ENCODE data around the gene RAI1.

Gene RAI1

DNA sequence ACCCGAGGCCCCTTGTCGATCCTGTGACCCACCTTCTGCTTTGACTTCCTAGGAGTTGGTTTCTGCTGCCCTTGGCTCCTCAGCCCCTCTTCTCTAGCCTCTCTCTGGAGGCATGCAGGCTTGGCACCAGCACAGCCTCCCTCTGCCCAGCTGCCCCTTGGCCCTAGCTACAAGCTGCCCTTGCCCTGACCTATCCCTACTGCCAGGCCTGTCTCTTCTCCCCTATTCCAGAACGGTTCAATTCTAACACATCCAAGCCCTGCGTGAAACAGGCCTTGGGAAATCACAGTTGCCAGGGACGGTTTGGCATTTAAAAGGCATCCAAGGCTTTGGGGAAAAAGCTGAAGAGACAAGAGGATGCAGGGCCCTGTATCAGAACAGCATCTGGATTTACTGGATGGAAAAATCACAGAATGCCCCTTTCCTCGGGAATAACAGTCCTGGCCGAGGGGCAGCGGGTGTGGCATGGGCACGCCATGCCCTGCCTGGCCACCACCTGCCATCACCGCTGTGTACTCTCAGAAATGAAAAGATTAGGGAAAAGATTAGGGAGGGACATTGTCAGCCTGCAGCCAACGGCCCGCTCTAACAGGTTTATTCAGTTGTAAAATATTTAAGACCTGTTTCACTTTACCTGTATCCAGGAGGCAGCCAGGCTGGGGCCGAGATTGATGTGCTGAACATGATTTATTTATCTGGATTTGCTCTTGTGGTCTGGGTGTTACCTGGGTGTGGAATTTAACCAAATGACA lies 15.8 kb downstream of the RAI1 start:
- Histone ChIP-seq H3K27me3 (replicated peaks; ENCODE audit: control insufficient read depth, insufficient read depth, low read length) (no peaks in the 10 kb centered on the region), H3K4me3 (ENCODE audit: low read length) (no peak overlapping the region), H3K36me3 (ENCODE audit: control insufficient read depth, insufficient read depth, low read length, severe bottlenecking) (no peaks in the 10 kb centered on the region), H3K9me3 (ENCODE audit: control insufficient read depth, low read length) (no peaks in the 10 kb centered on the region), H3K9ac (ENCODE audit: low read length) (peak overlapping the region; percentile 22), H3K4me1 (ENCODE audit: control insufficient read depth, insufficient read depth, low read length) (peaks cover 72% of the 10 kb centered on the region)
- no peak for DNase-seq (ENCODE audit: low read depth)

DNA sequence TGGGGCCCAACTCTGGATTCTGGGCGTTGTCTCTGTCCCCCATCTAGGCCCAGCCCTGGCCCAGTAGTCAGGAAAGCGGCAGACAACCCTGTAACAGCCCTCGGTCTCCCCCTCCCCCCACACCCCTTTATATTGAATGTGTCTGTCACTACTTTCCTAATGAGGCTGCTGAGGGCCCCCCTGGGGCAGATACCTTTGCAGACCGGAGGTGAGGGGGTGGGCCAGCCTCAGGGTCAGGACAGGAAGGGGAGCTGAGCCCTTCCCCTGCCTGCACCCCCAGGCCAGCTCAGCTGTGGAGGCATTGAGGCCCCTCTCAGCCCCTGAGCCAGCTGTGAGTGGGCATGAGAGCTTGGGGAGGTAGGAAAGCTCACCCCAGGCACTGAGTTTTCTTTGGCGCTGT lies 17.1 kb downstream of the RAI1 start:
- Histone ChIP-seq H3K4me1 (ENCODE audit: control insufficient read depth, insufficient read depth, low read length) (peaks cover 64% of the 10 kb centered on the region), H3K4me3 (ENCODE audit: low read length) (no peak overlapping the region), H3K27me3 (replicated peaks; ENCODE audit: control insufficient read depth, insufficient read depth, low read length) (no peaks in the 10 kb centered on the region), H3K9ac (ENCODE audit: low read length) (no peak overlapping the region), H3K9me3 (ENCODE audit: control insufficient read depth, low read length) (no peaks in the 10 kb centered on the region), H3K36me3 (ENCODE audit: control insufficient read depth, insufficient read depth, low read length, severe bottlenecking) (no peaks in the 10 kb centered on the region)
- no peak for DNase-seq (ENCODE audit: low read depth)

DNA sequence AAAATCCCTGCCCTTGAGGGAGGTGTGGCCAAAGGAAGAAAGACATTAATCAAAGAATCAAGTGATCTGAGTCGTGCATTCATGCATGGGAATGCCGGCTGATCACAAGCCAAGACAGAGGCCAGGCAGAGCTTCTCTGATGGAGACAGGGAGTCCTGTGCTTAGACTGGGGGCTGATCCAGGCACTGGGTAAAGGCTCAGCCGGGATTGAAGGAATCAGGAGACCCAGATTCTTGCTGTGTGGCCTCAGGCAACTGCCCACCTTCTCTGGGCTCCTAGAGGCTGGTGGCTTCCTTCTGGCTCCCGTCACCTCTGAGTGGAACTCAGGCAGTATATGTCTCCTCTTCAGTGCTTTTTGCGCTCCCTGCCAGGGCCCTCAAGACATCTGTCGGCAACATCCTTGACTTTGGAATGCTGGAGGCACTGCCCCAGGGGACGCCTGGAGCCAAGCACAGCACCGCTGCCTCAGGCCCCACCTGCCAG lies 17.7 kb downstream of the RAI1 start:
- Histone ChIP-seq H3K9ac (ENCODE audit: low read length) (no peak overlapping the region), H3K9me3 (ENCODE audit: control insufficient read depth, low read length) (no peaks in the 10 kb centered on the region), H3K27me3 (replicated peaks; ENCODE audit: control insufficient read depth, insufficient read depth, low read length) (no peaks in the 10 kb centered on the region), H3K36me3 (ENCODE audit: control insufficient read depth, insufficient read depth, low read length, severe bottlenecking) (no peaks in the 10 kb centered on the region), H3K4me1 (ENCODE audit: control insufficient read depth, insufficient read depth, low read length) (peaks cover 59% of the 10 kb centered on the region), H3K4me3 (ENCODE audit: low read length) (no peak overlapping the region)
- DNase-seq (ENCODE audit: low read depth), result peak; percentile 62

DNA sequence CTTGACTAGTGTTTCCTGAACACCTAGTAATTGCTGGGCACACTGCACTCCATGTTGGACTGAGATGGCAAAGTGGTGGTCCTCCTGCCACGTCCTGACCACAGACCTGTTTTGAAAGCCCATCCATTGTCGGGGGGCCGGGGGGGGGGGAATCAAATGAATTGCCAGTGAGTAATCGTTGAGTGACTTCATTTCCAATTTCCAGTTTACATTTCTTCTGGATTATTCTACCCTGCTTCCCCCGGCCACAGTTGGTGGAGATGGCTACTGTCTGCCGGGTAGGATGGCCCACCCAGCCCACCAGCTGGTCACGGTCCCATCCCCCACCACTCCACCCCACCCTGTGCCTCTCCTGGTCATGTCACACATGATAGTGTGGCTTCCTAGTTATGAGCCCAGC lies 18.2 kb downstream of the RAI1 start:
- no peaks in the 10 kb centered on the region for H3K27me3 ChIP-seq (replicated peaks; ENCODE audit: control insufficient read depth, insufficient read depth, low read length)
- H3K36me3 ChIP-seq (ENCODE audit: control insufficient read depth, insufficient read depth, low read length, severe bottlenecking), result no peaks in the 10 kb centered on the region
- peak overlapping the region; percentile 63 for H3K9ac ChIP-seq (ENCODE audit: low read length)
- no peak for DNase-seq (ENCODE audit: low read depth)
- H3K4me3 ChIP-seq (ENCODE audit: low read length), result no peak overlapping the region
- H3K4me1 ChIP-seq (ENCODE audit: control insufficient read depth, insufficient read depth, low read length), result peaks cover 55% of the 10 kb centered on the region
- no peaks in the 10 kb centered on the region for H3K9me3 ChIP-seq (ENCODE audit: control insufficient read depth, low read length)

DNA sequence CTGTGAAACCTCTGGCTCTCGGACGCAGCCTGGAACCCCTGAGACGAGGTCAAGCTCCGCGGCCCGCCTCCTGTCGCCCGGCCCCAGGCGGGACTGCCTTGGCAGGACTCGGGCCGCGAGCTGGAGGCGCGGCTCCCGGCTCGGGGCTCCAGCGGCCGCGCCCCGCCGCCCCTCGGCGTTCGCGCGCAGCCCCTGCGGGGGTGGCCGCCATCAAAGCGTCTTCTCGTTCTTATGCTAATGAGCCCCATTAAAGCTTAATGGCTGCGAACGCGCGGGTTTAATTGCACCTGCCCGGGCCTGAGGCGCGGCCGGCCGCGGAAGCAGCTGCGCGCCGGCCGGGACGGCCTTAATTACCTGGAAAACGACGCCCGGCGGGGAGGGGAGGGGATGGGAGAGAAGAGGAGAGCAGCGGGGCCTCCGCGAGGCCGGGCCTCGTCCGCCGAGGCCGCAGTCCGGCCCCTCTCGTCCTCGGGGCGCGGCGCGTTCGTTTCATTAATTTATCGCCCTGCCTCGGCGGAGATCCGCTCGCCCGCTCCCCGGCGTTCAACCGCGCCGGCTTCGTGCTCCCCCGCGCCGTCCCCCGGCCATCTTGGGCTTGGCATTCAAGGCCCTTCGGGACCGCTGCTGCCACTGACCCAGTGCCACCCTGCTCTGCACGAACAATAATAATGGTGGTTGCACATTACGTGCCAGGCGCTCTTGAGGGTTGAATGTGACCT lies 19.2 kb downstream of the RAI1 start:
- H3K27me3 ChIP-seq (replicated peaks; ENCODE audit: control insufficient read depth, insufficient read depth, low read length), result no peaks in the 10 kb centered on the region
- H3K4me1 ChIP-seq (ENCODE audit: control insufficient read depth, insufficient read depth, low read length), result peaks cover 49% of the 10 kb centered on the region
- H3K4me3 ChIP-seq (ENCODE audit: low read length), result peak overlapping the region; percentile 62
- peak; percentile 46 for DNase-seq (ENCODE audit: low read depth)
- H3K9ac ChIP-seq (ENCODE audit: low read length), result peak overlapping the region; percentile 63
- no peaks in the 10 kb centered on the region for H3K36me3 ChIP-seq (ENCODE audit: control insufficient read depth, insufficient read depth, low read length, severe bottlenecking)
- H3K9me3 ChIP-seq (ENCODE audit: control insufficient read depth, low read length), result no peaks in the 10 kb centered on the region

DNA sequence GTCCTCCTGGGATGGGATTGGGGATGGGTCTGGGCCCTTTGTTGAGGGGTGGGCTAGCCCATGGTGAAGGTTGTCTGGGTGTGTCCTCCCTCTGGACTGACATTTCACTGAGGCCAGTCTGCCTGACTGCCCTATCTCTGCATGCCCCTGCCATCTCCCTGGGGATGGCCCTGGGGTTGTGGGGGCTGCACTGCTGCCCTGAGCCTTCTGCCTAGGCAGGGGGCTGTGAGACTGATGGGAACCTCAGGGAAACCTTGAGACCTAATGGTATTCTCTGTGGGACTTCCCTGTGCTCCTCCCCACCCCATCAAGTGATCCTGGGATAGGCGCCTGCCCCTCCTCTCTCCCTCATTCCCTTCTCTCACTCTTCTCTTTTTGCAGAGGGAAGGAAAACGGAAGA lies 19.9 kb downstream of the RAI1 start:
- H3K27me3 ChIP-seq (replicated peaks; ENCODE audit: control insufficient read depth, insufficient read depth, low read length), result no peaks in the 10 kb centered on the region
- H3K9me3 ChIP-seq (ENCODE audit: control insufficient read depth, low read length), result no peaks in the 10 kb centered on the region
- H3K4me1 ChIP-seq (ENCODE audit: control insufficient read depth, insufficient read depth, low read length), result peaks cover 42% of the 10 kb centered on the region
- H3K36me3 ChIP-seq (ENCODE audit: control insufficient read depth, insufficient read depth, low read length, severe bottlenecking), result no peaks in the 10 kb centered on the region
- H3K4me3 ChIP-seq (ENCODE audit: low read length), result no peak overlapping the region
- DNase-seq (ENCODE audit: low read depth), result no peak
- H3K9ac ChIP-seq (ENCODE audit: low read length), result peak overlapping the region; percentile 63

DNA sequence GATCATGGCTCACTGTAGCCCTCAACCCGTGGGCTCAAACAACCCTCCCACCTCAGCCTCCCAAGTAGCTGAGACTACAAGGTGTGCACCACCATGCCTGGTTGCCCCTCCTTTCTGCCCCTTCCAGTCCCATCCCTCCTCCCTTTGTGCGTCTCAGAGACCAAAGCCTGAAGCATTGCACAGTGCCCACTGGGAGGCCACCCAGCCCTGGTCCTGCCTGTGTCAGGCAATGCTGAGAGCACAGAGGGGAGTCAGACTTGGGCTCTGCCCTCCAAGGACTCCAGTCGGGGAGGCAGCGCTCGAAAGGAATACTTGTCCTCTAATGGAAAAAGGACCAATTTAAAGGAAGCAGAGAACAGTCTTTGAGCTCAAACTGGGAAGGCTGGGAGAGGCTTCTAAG lies 20.4 kb downstream of the RAI1 start:
- H3K4me1 ChIP-seq (ENCODE audit: control insufficient read depth, insufficient read depth, low read length), result peaks cover 39% of the 10 kb centered on the region
- no peak for DNase-seq (ENCODE audit: low read depth)
- no peaks in the 10 kb centered on the region for H3K36me3 ChIP-seq (ENCODE audit: control insufficient read depth, insufficient read depth, low read length, severe bottlenecking)
- no peaks in the 10 kb centered on the region for H3K27me3 ChIP-seq (replicated peaks; ENCODE audit: control insufficient read depth, insufficient read depth, low read length)
- no peak overlapping the region for H3K9ac ChIP-seq (ENCODE audit: low read length)
- H3K4me3 ChIP-seq (ENCODE audit: low read length), result no peak overlapping the region
- H3K9me3 ChIP-seq (ENCODE audit: control insufficient read depth, low read length), result no peaks in the 10 kb centered on the region

DNA sequence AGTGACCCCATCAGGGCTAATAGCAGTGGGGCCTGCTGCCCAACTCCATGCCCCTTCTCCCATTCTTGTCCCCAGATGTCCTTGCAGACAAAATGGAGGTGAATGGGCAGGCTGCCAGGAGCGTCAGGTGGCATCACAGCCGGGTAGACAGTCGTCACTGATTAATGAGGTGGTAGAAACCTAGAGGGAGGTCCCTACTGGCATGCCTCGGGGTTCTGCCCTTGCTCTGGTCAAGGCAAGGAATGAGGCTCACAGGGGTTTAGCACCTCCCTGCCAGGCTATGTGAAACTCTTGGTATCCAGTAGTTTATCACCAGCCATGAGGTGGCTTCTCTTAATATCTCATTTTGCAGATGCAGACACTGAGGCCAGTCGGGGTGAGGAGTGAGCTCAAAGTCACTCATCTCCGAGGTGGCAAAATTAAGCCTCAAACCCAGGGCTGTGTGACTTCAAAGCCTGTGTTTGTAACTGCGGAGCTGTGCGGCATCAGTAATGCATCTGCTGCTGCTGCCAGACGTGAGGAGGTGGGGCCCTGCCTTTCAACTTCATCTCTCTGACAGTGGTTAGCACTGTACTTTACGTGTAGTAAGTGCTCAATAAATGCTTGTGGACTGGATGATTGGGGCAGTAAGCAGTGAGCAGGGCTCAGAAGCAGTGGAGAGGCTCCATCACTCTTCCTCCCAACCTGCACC lies 21.3 kb downstream of the RAI1 start:
- Histone ChIP-seq H3K9ac (ENCODE audit: low read length) (no peak overlapping the region), H3K4me3 (ENCODE audit: low read length) (no peak overlapping the region), H3K4me1 (ENCODE audit: control insufficient read depth, insufficient read depth, low read length) (peaks cover 36% of the 10 kb centered on the region), H3K27me3 (replicated peaks; ENCODE audit: control insufficient read depth, insufficient read depth, low read length) (no peaks in the 10 kb centered on the region), H3K36me3 (ENCODE audit: control insufficient read depth, insufficient read depth, low read length, severe bottlenecking) (no peaks in the 10 kb centered on the region), H3K9me3 (ENCODE audit: control insufficient read depth, low read length) (no peaks in the 10 kb centered on the region)
- no peak for DNase-seq (ENCODE audit: low read depth)

DNA sequence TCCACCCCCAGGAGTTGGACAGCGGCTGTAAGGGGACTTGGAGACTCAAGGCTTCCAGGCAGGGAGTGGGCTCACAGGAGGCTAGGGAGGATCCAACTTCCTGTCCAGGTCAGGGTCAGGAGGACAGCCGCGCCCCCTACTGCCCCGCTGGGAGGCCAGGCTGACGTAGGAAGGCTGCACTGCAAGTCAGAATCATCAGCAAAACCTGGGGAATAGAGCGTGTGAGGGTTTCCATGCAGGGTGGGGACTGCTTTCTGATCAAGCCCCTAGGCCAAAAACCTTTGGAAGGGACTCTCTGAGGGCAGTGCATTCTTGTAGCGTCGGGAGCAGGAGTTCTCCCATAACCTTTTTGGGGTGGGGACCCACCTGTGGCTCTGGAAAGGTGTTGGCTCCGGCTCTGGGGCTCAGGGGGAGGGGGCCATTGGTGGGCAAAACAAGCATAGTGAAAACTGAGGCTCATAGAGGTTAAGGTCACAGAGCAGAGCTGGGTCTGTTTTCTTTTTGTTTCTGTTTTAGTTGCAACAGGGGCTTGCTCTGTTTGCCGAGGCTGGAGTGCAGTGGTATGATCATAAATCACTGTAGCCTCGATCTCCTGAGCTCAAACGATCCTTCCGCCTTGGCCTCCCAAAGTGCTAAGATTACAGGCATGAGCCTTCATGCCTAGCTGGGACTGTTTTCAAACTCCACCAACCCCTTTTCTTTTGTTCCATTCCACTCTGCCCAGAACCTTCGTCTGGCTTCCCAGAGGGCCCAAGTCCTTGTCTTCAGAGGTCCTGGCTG lies 22.1 kb downstream of the RAI1 start:
- Histone ChIP-seq H3K27me3 (replicated peaks; ENCODE audit: control insufficient read depth, insufficient read depth, low read length) (no peaks in the 10 kb centered on the region), H3K4me1 (ENCODE audit: control insufficient read depth, insufficient read depth, low read length) (peaks cover 34% of the 10 kb centered on the region), H3K9me3 (ENCODE audit: control insufficient read depth, low read length) (no peaks in the 10 kb centered on the region), H3K36me3 (ENCODE audit: control insufficient read depth, insufficient read depth, low read length, severe bottlenecking) (no peaks in the 10 kb centered on the region), H3K4me3 (ENCODE audit: low read length) (no peak overlapping the region), H3K9ac (ENCODE audit: low read length) (no peak overlapping the region)
- no peak for DNase-seq (ENCODE audit: low read depth)

DNA sequence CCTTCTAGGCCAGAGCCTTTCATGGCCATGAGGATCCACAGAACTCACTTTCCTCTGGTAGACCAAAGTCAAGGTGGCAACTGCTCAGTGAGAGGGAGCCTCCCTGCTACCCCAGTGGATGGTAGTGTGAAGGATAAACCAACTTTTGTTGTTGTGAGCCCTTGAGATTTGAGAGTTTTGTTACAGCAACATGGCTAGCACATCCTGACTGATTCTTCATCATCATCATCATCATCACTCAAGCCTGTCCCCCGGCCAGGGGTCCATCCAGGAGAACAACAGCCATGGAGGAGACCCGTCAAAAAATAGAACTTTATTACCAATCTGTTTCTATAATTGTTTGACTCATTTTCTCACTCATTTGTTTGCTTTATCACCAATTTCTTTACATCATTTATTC lies 23.7 kb downstream of the RAI1 start:
- H3K9ac ChIP-seq (ENCODE audit: low read length), result no peak overlapping the region
- DNase-seq (ENCODE audit: low read depth), result no peak
- no peak overlapping the region for H3K4me3 ChIP-seq (ENCODE audit: low read length)
- H3K4me1 ChIP-seq (ENCODE audit: control insufficient read depth, insufficient read depth, low read length), result peaks cover 19% of the 10 kb centered on the region
- H3K27me3 ChIP-seq (replicated peaks; ENCODE audit: control insufficient read depth, insufficient read depth, low read length), result no peaks in the 10 kb centered on the region
- H3K9me3 ChIP-seq (ENCODE audit: control insufficient read depth, low read length), result no peaks in the 10 kb centered on the region
- H3K36me3 ChIP-seq (ENCODE audit: control insufficient read depth, insufficient read depth, low read length, severe bottlenecking), result no peaks in the 10 kb centered on the region
